GM12872 (cell line): Measurements from ENCODE around the gene PCSK6.

ENCODE experiments used
- CTCF ChIP-seq: IDR thresholded peaks from 3 replicates; pipeline ENCODE4 v1.5.1; 2011; ENCODE audit warnings: low read depth, mild to moderate bottlenecking, low read length, moderate library complexity; ENCODE audit not compliant: insufficient read depth

PCSK6 gene

GRCh38 chr15:101522091-101522490, 32.6 kb upstream of the PCSK6 start:
- no peak for TF ChIP-seq CTCF

GRCh38 chr15:101521591-101521990, 32.1 kb upstream of the PCSK6 start:
- TF ChIP-seq CTCF: no peak

GRCh38 chr15:101521069-101521468, 31.6 kb upstream of the PCSK6 start:
- no peak for TF ChIP-seq CTCF

- no peak for TF ChIP-seq CTCF
These were observed 30.9 kb upstream of the PCSK6 start for GRCh38 chr15:101520395-101520794.

GRCh38 chr15:101517504-101517903, 28.0 kb upstream of the PCSK6 start:
- no peak for TF ChIP-seq CTCF

GRCh38 chr15:101514318-101514717, 24.8 kb upstream of the PCSK6 start:
- TF ChIP-seq CTCF: no peak

GRCh38 chr15:101511717-101512116, 22.2 kb upstream of the PCSK6 start:
- TF ChIP-seq CTCF: no peak
